ENCODE measurements around the gene RRM2.
A peak's percentile ranks its signal among the peaks of the same experiment; 100 is the strongest.

RRM2 gene

DNA sequence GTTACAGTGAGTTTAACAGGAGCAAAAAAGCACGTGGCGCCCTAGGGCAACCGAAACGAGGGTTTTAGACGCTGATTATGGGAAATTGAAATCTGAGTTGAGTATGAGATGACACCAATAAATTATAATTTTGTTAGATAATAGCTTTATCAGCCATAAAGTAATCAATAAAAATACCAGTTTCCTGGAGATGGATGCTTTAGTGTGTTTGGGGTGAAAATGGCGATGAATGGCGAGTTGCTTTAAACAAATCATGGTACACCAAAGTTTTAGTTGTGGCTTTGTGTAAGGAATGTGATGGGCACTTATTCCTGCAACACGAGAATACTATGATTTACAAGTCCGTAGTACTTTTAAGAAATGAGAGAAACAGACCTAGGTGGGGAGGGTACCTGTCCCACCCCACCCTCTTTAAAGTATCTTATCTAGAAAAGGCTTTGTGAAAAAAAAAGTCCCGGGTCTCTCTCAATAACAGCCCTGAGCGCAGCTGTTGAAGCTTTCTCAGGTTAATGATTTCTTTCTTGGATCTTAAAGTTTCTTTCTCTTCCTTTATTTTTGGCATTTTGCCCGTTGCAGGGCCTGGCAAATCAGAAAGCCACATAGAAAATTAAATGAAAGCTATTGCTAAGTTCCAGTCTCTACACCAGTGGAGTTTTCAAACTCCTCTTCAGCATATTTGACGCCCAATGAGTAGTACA, 1.5 kb upstream of the RRM2 start:
- H3K4me1 ChIP-seq (ENCODE audit: control insufficient read depth, insufficient read depth, low read length) = peaks cover 42% of the 10 kb centered on the region
- peak overlapping the region; percentile 77 for H3K9ac ChIP-seq (ENCODE audit: low read length)
- H3K4me3 ChIP-seq (ENCODE audit: low read length) = peak overlapping the region; percentile 85
- DNase-seq (ENCODE audit: low read depth) = peak; percentile 23
- H3K27me3 ChIP-seq (replicated peaks; ENCODE audit: control insufficient read depth, insufficient read depth, low read length) = no peaks in the 10 kb centered on the region
- no peaks in the 10 kb centered on the region for H3K36me3 ChIP-seq (ENCODE audit: control insufficient read depth, insufficient read depth, low read length, severe bottlenecking)
- no peaks in the 10 kb centered on the region for H3K9me3 ChIP-seq (ENCODE audit: control insufficient read depth, low read length)

DNA sequence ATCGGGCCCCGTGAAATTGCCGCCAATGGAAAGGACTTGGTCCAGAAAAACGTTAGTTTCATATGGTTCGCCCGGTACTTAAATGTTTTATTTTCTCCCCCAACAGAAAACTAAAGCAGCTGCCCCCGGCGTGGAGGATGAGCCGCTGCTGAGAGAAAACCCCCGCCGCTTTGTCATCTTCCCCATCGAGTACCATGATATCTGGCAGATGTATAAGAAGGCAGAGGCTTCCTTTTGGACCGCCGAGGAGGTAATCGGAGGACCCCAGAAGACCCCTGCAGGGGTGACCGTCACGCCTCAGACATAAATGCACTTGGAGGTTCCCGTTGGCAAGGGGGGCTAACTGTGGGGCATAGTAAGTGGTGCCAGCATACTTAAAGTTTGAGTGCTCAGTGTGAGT, 742 bp downstream of the RRM2 start:
- H3K27me3 ChIP-seq (replicated peaks; ENCODE audit: control insufficient read depth, insufficient read depth, low read length) = no peaks in the 10 kb centered on the region
- peak overlapping the region; percentile 83 for H3K4me3 ChIP-seq (ENCODE audit: low read length)
- peaks cover 42% of the 10 kb centered on the region for H3K4me1 ChIP-seq (ENCODE audit: control insufficient read depth, insufficient read depth, low read length)
- no peak overlapping the region for H3K9ac ChIP-seq (ENCODE audit: low read length)
- no peaks in the 10 kb centered on the region for H3K9me3 ChIP-seq (ENCODE audit: control insufficient read depth, low read length)
- H3K36me3 ChIP-seq (ENCODE audit: control insufficient read depth, insufficient read depth, low read length, severe bottlenecking) = no peaks in the 10 kb centered on the region
- DNase-seq (ENCODE audit: low read depth) = no peak

DNA sequence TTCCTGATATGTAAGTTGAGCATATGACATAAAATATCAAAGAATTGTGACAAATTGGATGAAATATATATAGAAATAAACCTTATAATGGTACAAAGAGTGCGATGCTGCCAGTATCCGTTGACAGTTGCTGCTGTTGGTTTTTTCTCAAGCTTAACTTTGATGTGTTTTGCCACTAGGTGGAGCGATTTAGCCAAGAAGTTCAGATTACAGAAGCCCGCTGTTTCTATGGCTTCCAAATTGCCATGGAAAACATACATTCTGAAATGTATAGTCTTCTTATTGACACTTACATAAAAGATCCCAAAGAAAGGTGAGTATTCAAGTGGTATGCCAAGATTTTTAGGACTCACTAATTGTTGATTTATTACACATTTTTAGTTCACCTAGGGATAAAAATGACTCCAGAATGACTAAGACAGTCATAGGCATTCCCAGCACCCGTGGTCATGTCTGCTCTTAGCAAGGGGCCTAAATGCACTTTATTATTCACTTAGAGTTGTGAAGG, 2.1 kb downstream of the RRM2 start:
- peaks cover 42% of the 10 kb centered on the region for H3K4me1 ChIP-seq (ENCODE audit: control insufficient read depth, insufficient read depth, low read length)
- no peaks in the 10 kb centered on the region for H3K36me3 ChIP-seq (ENCODE audit: control insufficient read depth, insufficient read depth, low read length, severe bottlenecking)

DNA sequence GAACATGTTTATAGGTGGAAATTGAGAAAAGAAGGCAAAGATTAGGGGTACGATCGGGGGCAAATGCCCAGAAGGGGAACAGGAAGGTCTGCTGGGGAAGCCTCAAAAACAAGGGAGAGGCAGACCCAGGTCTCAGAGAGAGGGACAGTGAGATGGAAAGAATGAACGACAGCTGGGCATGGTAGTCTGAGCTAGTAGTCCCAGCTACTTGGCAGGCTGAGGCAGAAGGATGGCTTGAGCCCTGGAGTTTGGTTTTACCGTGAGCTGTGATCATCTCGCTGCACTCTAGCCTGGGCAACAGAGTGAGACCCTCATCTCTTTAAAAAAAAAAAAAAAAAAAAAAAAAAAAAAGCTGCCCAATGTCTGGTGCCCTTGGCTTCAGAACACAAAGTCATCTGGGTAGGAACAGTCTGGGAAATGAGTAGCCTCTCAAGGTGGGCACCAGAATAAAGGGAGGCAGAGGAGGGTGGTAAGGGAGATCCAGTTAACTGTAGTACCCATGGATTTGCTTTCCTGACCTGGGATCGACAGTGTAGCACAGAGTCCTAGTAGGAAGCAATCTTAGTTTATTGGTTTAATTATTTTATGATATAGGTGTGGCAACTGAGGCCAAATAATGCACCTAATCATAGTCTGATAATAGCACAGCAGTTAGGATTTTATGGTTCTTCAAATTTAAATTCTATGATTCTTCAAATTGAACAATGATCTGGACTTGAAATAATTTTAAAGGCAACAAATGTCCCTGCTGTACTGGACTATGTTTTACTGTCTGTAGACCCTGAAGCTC, 3.5 kb downstream of the RRM2 start:
- no peaks in the 10 kb centered on the region for H3K36me3 ChIP-seq (ENCODE audit: control insufficient read depth, insufficient read depth, low read length, severe bottlenecking)
- H3K9ac ChIP-seq (ENCODE audit: low read length) = no peak overlapping the region
- no peaks in the 10 kb centered on the region for H3K9me3 ChIP-seq (ENCODE audit: control insufficient read depth, low read length)
- H3K27me3 ChIP-seq (replicated peaks; ENCODE audit: control insufficient read depth, insufficient read depth, low read length) = no peaks in the 10 kb centered on the region
- H3K4me3 ChIP-seq (ENCODE audit: low read length) = no peak overlapping the region
- DNase-seq (ENCODE audit: low read depth) = no peak
- peaks cover 37% of the 10 kb centered on the region for H3K4me1 ChIP-seq (ENCODE audit: control insufficient read depth, insufficient read depth, low read length)

More for the DNA sequence above, 2.1 kb downstream of the RRM2 start:
- Histone ChIP-seq H3K9ac (ENCODE audit: low read length) (no peak overlapping the region), H3K4me3 (ENCODE audit: low read length) (no peak overlapping the region), H3K27me3 (replicated peaks; ENCODE audit: control insufficient read depth, insufficient read depth, low read length) (no peaks in the 10 kb centered on the region), H3K9me3 (ENCODE audit: control insufficient read depth, low read length) (no peaks in the 10 kb centered on the region)
- DNase-seq (ENCODE audit: low read depth) = peak; percentile 90

DNA sequence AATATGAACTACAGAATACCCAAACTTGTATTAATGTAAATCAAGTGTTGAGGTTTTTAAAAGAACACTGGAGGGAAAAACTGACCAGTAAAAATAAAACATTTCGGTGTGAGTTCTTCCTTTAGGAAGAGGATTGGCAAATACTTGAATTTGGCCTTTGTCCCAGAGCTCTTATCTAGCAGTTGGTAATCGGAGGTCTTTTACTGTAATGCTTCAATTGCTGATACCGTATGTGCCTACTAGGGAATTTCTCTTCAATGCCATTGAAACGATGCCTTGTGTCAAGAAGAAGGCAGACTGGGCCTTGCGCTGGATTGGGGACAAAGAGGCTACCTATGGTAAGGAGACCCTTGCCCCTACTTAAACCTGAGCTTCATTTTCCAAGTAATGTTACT, 4.1 kb downstream of the RRM2 start:
- DNase-seq (ENCODE audit: low read depth) = peak; percentile 31

DNA sequence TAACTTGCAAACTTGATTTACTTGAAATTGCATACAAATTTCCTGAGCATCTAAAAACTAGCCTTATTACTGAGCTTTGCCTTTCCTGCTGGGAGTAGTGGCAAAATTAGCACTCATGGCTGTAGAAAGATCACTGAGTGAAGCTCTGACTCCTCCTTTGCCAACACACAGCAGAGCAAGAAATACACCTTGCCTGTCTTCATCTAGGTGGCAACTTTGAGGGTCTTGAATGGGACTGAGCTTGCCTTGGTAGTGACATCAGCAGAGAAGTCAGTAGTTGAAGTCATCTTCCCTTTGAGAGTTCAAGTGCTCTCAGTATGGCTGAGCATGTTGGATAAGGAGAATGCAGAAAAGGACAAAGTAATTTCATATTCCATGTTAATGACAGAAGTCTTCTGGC, 5.9 kb downstream of the RRM2 start:
- no peak for DNase-seq (ENCODE audit: low read depth)
- Histone ChIP-seq H3K36me3 (ENCODE audit: control insufficient read depth, insufficient read depth, low read length, severe bottlenecking) (no peaks in the 10 kb centered on the region), H3K4me3 (ENCODE audit: low read length) (no peak overlapping the region), H3K4me1 (ENCODE audit: control insufficient read depth, insufficient read depth, low read length) (peaks cover 18% of the 10 kb centered on the region), H3K27me3 (replicated peaks; ENCODE audit: control insufficient read depth, insufficient read depth, low read length) (no peaks in the 10 kb centered on the region), H3K9ac (ENCODE audit: low read length) (no peak overlapping the region), H3K9me3 (ENCODE audit: control insufficient read depth, low read length) (no peaks in the 10 kb centered on the region)

More for the DNA sequence above, 4.1 kb downstream of the RRM2 start:
- Histone ChIP-seq H3K9me3 (ENCODE audit: control insufficient read depth, low read length) (no peaks in the 10 kb centered on the region), H3K9ac (ENCODE audit: low read length) (no peak overlapping the region), H3K36me3 (ENCODE audit: control insufficient read depth, insufficient read depth, low read length, severe bottlenecking) (no peaks in the 10 kb centered on the region), H3K4me3 (ENCODE audit: low read length) (no peak overlapping the region), H3K4me1 (ENCODE audit: control insufficient read depth, insufficient read depth, low read length) (peaks cover 32% of the 10 kb centered on the region), H3K27me3 (replicated peaks; ENCODE audit: control insufficient read depth, insufficient read depth, low read length) (no peaks in the 10 kb centered on the region)

GRCh38 chr2:10129490-10129889, 7.0 kb downstream of the RRM2 start:
- Histone ChIP-seq H3K9ac (ENCODE audit: low read length) (no peak overlapping the region), H3K27me3 (replicated peaks; ENCODE audit: control insufficient read depth, insufficient read depth, low read length) (no peaks in the 10 kb centered on the region), H3K9me3 (ENCODE audit: control insufficient read depth, low read length) (no peaks in the 10 kb centered on the region), H3K36me3 (ENCODE audit: control insufficient read depth, insufficient read depth, low read length, severe bottlenecking) (no peaks in the 10 kb centered on the region), H3K4me3 (ENCODE audit: low read length) (no peak overlapping the region), H3K4me1 (ENCODE audit: control insufficient read depth, insufficient read depth, low read length) (peaks cover 7% of the 10 kb centered on the region)
- DNase-seq (ENCODE audit: low read depth) = no peak

DNA sequence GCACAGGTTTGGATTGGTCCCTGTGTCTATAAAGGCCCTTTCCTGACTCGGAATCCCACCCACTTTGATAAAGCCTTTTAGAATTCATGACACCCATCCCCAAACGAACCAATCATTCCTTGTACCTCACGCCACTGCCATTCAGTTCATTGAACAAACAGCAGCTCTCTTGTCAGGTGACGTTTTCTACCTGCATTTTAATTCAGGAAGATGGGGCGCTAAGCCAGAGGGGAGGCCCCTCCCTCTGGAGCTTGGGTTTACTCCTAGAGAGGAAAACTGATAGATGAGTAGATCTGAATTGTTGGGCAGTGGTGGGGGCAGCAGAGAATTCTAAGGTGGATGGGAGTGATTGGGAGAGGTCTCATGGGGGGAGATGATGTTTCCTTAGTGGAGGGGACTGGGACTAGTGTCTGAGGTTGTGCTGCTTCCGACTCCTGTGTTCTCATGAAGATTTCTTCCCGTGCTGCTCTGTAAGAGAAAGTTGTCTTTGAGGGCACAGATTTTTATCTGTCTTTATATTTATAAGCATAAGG, 9.6 kb downstream of the RRM2 start:
- DNase-seq (ENCODE audit: low read depth) = no peak
- H3K4me3 ChIP-seq (ENCODE audit: low read length) = no peak overlapping the region
- H3K9me3 ChIP-seq (ENCODE audit: control insufficient read depth, low read length) = no peaks in the 10 kb centered on the region
- no peaks in the 10 kb centered on the region for H3K27me3 ChIP-seq (replicated peaks; ENCODE audit: control insufficient read depth, insufficient read depth, low read length)
- H3K36me3 ChIP-seq (ENCODE audit: control insufficient read depth, insufficient read depth, low read length, severe bottlenecking) = no peaks in the 10 kb centered on the region
- no peak overlapping the region for H3K9ac ChIP-seq (ENCODE audit: low read length)
- H3K4me1 ChIP-seq (ENCODE audit: control insufficient read depth, insufficient read depth, low read length) = no peaks in the 10 kb centered on the region

DNA sequence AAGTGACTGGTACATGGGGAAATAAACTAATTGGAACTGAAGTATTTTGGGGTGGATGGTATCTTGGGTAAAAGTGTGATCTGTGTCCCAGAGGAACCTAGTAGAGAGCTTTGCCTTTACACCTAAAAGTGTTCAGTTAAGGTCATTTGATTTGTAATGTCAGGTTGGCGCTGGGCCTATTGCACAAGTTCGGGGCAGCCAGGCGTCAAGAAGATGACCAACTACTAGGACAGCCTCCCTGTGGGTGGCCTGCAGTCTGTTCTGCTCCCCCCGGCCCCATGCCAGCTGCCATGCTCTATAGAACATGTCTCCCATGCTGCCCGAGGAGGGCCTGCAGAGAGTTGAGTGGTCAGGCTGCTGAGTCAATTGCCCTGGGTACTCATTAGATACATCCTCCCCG, 10.1 kb downstream of the RRM2 start:
- Histone ChIP-seq H3K36me3 (ENCODE audit: control insufficient read depth, insufficient read depth, low read length, severe bottlenecking) (no peaks in the 10 kb centered on the region), H3K4me1 (ENCODE audit: control insufficient read depth, insufficient read depth, low read length) (no peaks in the 10 kb centered on the region), H3K27me3 (replicated peaks; ENCODE audit: control insufficient read depth, insufficient read depth, low read length) (peaks cover 4% of the 10 kb centered on the region), H3K4me3 (ENCODE audit: low read length) (no peak overlapping the region), H3K9me3 (ENCODE audit: control insufficient read depth, low read length) (no peaks in the 10 kb centered on the region), H3K9ac (ENCODE audit: low read length) (no peak overlapping the region)
- no peak for DNase-seq (ENCODE audit: low read depth)

- no peaks in the 10 kb centered on the region for H3K36me3 ChIP-seq (ENCODE audit: control insufficient read depth, insufficient read depth, low read length, severe bottlenecking)
- no peak for DNase-seq (ENCODE audit: low read depth)
Observed at GRCh38 chr2:10132996-10133647, 10.6 kb downstream of the RRM2 start.

More at GRCh38 chr2:10132996-10133647, 10.6 kb downstream of the RRM2 start:
- Histone ChIP-seq H3K4me1 (ENCODE audit: control insufficient read depth, insufficient read depth, low read length) (no peaks in the 10 kb centered on the region), H3K27me3 (replicated peaks; ENCODE audit: control insufficient read depth, insufficient read depth, low read length) (peaks cover 5% of the 10 kb centered on the region), H3K4me3 (ENCODE audit: low read length) (no peak overlapping the region), H3K9ac (ENCODE audit: low read length) (no peak overlapping the region), H3K9me3 (ENCODE audit: control insufficient read depth, low read length) (no peaks in the 10 kb centered on the region)
